ENCODE measurements around the gene PBX1. TPM values are rescaled to one million over a fixed set of nuclear protein-coding genes. Genes with fewer than 3 reads are reported as not detected.

The PBX1 gene
- total RNA-seq, 2 donors from 2014 or later: 59.9 to 79.2 TPM

DNA sequence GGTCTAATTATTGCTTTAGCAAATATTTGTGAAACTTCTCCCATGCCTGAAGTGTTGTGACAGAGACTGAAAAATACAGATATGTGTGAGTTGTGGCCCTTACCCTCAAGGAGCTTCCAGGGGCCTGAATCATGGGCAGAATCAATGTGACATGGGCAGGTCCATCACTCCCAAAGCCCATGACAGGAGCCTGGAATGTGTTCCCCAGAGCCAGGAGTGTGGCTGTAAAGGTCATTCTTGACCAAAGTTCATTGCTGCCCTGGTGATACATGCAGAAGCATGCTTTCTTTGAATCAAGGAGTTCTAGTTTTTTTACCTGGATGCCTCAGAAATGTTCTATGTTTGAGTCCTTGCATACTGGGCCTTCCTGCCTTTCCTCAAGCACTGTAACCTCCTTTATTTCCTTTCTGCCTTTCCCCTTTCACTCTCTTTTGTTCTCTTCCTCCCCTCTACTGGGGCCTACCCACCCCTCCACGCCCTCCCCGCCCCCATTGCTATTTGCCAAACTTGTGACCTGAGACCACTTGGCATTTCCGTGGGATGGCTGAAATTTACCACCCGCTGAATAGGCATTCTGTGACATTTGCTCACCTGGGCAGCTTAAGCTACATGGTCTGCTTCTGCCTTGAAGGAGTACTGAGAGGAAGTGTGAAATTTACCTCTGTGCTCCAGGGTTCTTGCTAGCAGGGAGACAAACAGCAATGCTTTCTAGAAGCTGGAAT lies 19.7 kb downstream of the PBX1 start:
- peaks cover 7% of the 10 kb centered on the region for H3K4me1 ChIP-seq (ENCODE audit: control insufficient read depth, insufficient read depth, low read length)

GRCh38 chr1:164579381-164579780 lies 20.4 kb downstream of the PBX1 start:
- Histone ChIP-seq H3K27me3 (ENCODE audit: control insufficient read depth, insufficient read depth, low read length, poor library complexity, severe bottlenecking) (no peaks in the 10 kb centered on the region), H3K9ac (ENCODE audit: extremely low read depth, low read length, poor library complexity, severe bottlenecking) (no peak overlapping the region), H3K27ac (ENCODE audit: low read depth, low read length) (no peak overlapping the region), H3K36me3 (ENCODE audit: control insufficient read depth, insufficient read depth, low read length) (no peaks in the 10 kb centered on the region), H3K4me1 (ENCODE audit: control insufficient read depth, insufficient read depth, low read length) (peaks cover 7% of the 10 kb centered on the region), H3K9me3 (ENCODE audit: control insufficient read depth, low read length) (no peaks in the 10 kb centered on the region), H3K4me3 (ENCODE audit: low read length) (no peak overlapping the region)
- WGBS, 2 experiments (ENCODE audit: insufficient coverage in 1 of 2, insufficient read length in 1 of 2): 88 to 92% methylated on average over 3 to 4 of the region's 4 CpGs
- TF ChIP-seq, protein P1, sequence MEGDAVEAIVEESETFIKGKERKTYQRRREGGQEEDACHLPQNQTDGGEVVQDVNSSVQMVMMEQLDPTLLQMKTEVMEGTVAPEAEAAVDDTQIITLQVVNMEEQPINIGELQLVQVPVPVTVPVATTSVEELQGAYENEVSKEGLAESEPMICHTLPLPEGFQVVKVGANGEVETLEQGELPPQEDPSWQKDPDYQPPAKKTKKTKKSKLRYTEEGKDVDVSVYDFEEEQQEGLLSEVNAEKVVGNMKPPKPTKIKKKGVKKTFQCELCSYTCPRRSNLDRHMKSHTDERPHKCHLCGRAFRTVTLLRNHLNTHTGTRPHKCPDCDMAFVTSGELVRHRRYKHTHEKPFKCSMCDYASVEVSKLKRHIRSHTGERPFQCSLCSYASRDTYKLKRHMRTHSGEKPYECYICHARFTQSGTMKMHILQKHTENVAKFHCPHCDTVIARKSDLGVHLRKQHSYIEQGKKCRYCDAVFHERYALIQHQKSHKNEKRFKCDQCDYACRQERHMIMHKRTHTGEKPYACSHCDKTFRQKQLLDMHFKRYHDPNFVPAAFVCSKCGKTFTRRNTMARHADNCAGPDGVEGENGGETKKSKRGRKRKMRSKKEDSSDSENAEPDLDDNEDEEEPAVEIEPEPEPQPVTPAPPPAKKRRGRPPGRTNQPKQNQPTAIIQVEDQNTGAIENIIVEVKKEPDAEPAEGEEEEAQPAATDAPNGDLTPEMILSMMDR (conservative IDR thresholded peaks at IDR 0.05): no peak
- Mint-ChIP-seq H3K4me1 (peaks cover 58% of the 10 kb centered on the region), H3K27ac (peak overlapping the region; percentile 3), H3K9me3 (no peaks in the 10 kb centered on the region), H3K4me3 (no peak overlapping the region), H3K27me3 (ENCODE audit: insufficient read depth) (no peaks in the 10 kb centered on the region), H3K36me3 (ENCODE audit: low read depth) (peaks cover 10% of the 10 kb centered on the region)
- DNase-seq: no peak

More for the DNA sequence above, 19.7 kb downstream of the PBX1 start:
- Histone ChIP-seq H3K9me3 (ENCODE audit: control insufficient read depth, low read length) (no peaks in the 10 kb centered on the region), H3K27ac (ENCODE audit: low read depth, low read length) (no peak overlapping the region), H3K4me3 (ENCODE audit: low read length) (no peak overlapping the region), H3K27me3 (ENCODE audit: control insufficient read depth, insufficient read depth, low read length, poor library complexity, severe bottlenecking) (no peaks in the 10 kb centered on the region), H3K36me3 (ENCODE audit: control insufficient read depth, insufficient read depth, low read length) (no peaks in the 10 kb centered on the region), H3K9ac (ENCODE audit: extremely low read depth, low read length, poor library complexity, severe bottlenecking) (no peak overlapping the region)
- H3K4me1 Mint-ChIP-seq: peaks cover 53% of the 10 kb centered on the region
- peak; percentile 76 for DNase-seq
- H3K27ac Mint-ChIP-seq: no peak overlapping the region
- H3K9me3 Mint-ChIP-seq: no peaks in the 10 kb centered on the region
- WGBS, 2 experiments (ENCODE audit: insufficient coverage in 1 of 2, insufficient read length in 1 of 2): 38% methylated on average over 4 of the region's 4 CpGs; no CpG with 5 or more reads in 1 of the 2 experiments
- peaks cover 17% of the 10 kb centered on the region for H3K36me3 Mint-ChIP-seq (ENCODE audit: low read depth)
- no peaks in the 10 kb centered on the region for H3K27me3 Mint-ChIP-seq (ENCODE audit: insufficient read depth)
- H3K4me3 Mint-ChIP-seq: no peak overlapping the region
- TF ChIP-seq, protein P1 (conservative IDR thresholded peaks at IDR 0.05): no peak

GRCh38 chr1:164581762-164582161 lies 22.8 kb downstream of the PBX1 start:
- DNase-seq: no peak
- Histone ChIP-seq H3K36me3 (ENCODE audit: control insufficient read depth, insufficient read depth, low read length) (peaks cover 7% of the 10 kb centered on the region), H3K27me3 (ENCODE audit: control insufficient read depth, insufficient read depth, low read length, poor library complexity, severe bottlenecking) (no peaks in the 10 kb centered on the region), H3K4me3 (ENCODE audit: low read length) (no peak overlapping the region), H3K4me1 (ENCODE audit: control insufficient read depth, insufficient read depth, low read length) (peaks cover 4% of the 10 kb centered on the region), H3K27ac (ENCODE audit: low read depth, low read length) (no peak overlapping the region), H3K9ac (ENCODE audit: extremely low read depth, low read length, poor library complexity, severe bottlenecking) (no peak overlapping the region), H3K9me3 (ENCODE audit: control insufficient read depth, low read length) (no peaks in the 10 kb centered on the region)
- Mint-ChIP-seq H3K4me3 (no peak overlapping the region), H3K36me3 (ENCODE audit: low read depth) (peaks cover 14% of the 10 kb centered on the region), H3K27ac (no peak overlapping the region), H3K27me3 (ENCODE audit: insufficient read depth) (no peaks in the 10 kb centered on the region), H3K9me3 (no peaks in the 10 kb centered on the region), H3K4me1 (peaks cover 56% of the 10 kb centered on the region)
- WGBS, 2 experiments (ENCODE audit: insufficient coverage in 1 of 2, insufficient read length in 1 of 2): 100% methylated on average over 1 of the region's 1 CpG; no CpG with 5 or more reads in 1 of the 2 experiments
- TF ChIP-seq, protein P1 (conservative IDR thresholded peaks at IDR 0.05): no peak

Data from endodermal cell (in vitro differentiated cells).